Hepatocyte (in vitro differentiated cells): ENCODE data around the gene GDPGP1. TPM values are rescaled to one million over a fixed set of nuclear protein-coding genes. Genes with fewer than 3 reads are reported as not detected.

Source experiments
- DNase-seq: peaks from one replicate; pipeline ENCODE4 v3.0.0-alpha.2; 2016; ENCODE audit warnings: low spot score
- H2AFZ ChIP-seq: fragments of 200-600 bp; sonication (generic); 2 replicates; pipeline ENCODE4 v1.6.0; 2016; ENCODE audit warnings: antibody characterized with exemption, mild to moderate bottlenecking
- H3K27ac ChIP-seq: fragments of 200-600 bp; sonication (generic); 2 replicates; pipeline ENCODE4 v1.5.1; 2016; ENCODE audit warnings: mild to moderate bottlenecking
- H3K27me3 ChIP-seq: fragments of 200-600 bp; sonication (generic); 2 replicates; pipeline ENCODE4 v1.6.1; 2016
- H3K36me3 ChIP-seq: fragments of 200-600 bp; sonication (generic); replicated peaks from 2 replicates; pipeline ENCODE4 v1.5.1; 2016; ENCODE audit warnings: low read depth; ENCODE audit not compliant: insufficient read depth
- H3K4me1 ChIP-seq: fragments of 200-600 bp; sonication (generic); 2 replicates; pipeline ENCODE4 v1.5.1; 2016; ENCODE audit warnings: mild to moderate bottlenecking, moderate library complexity; ENCODE audit not compliant: insufficient read depth
- H3K4me2 ChIP-seq: fragments of 200-600 bp; sonication (generic); 2 replicates; pipeline ENCODE4 v1.6.0; 2016
- H3K4me3 ChIP-seq: fragments of 200-600 bp; sonication (generic); 2 replicates; pipeline ENCODE4 v1.5.1; 2016; ENCODE audit warnings: mild to moderate bottlenecking
- H3K79me2 ChIP-seq: fragments of 200-600 bp; sonication (generic); 2 replicates; pipeline ENCODE4 v1.6.0; 2017; ENCODE audit warnings: mild to moderate bottlenecking
- H3K9me2 ChIP-seq: fragments of 200-600 bp; sonication (generic); replicated peaks from 2 replicates; pipeline ENCODE4 v1.6.0; 2017; ENCODE audit warnings: mild to moderate bottlenecking; ENCODE audit not compliant: insufficient read depth
- H3K9me3 ChIP-seq: fragments of 200-600 bp; sonication (generic); 2 replicates; pipeline ENCODE4 v1.5.1; 2016; ENCODE audit warnings: low read depth, mild to moderate bottlenecking
- H4K20me1 ChIP-seq: fragments of 200-600 bp; sonication (generic); 2 replicates; pipeline ENCODE4 v1.6.0; 2016; ENCODE audit warnings: mild to moderate bottlenecking; ENCODE audit not compliant: insufficient read depth, poor library complexity, severe bottlenecking
- CTCF ChIP-seq: fragments of 200-600 bp; sonication (generic); IDR thresholded peaks from 2 replicates; pipeline ENCODE4 v1.5.1; 2016; ENCODE audit warnings: antibody characterized with exemption, mild to moderate bottlenecking; ENCODE audit not compliant: poor library complexity
- EZH2 ChIP-seq: fragments of 200-600 bp; sonication (generic); IDR thresholded peaks from 2 replicates; pipeline ENCODE4 v1.6.1; 2016; ENCODE audit warnings: antibody characterized with exemption, mild to moderate bottlenecking, borderline replicate concordance
- EZH2phosphoT487 ChIP-seq: fragments of 200-600 bp; sonication (generic); IDR thresholded peaks from one replicate; pipeline ENCODE4 v1.6.1; 2018; ENCODE audit warnings: antibody characterized with exemption, mild to moderate bottlenecking, low read depth, moderate library complexity; ENCODE audit not compliant: unreplicated experiment, severe bottlenecking
- WGBS: methylation state at CpG from one replicate; pipeline ENCODE4 v1.1.6; 2016; ENCODE audit warnings: low lambda C conversion rate; ENCODE audit errors: missing lambda C conversion rate; 5-methylcytosine and 5-hydroxymethylcytosine counted together
- polyA plus RNA-seq: library from polyadenylated mRNA; unstranded; fragments of >200 nt; fragmentation: Nextera tagmentation; extraction: Ambion mirVana; gene quantifications from 2 replicates; pipeline ENCODE4 v1.2.1, GENCODE V29; 2016
- total RNA-seq: library from RNA; depleted of rRNA; stranded (reverse); fragments of >200 nt; gene quantifications from 2 replicates; pipeline ENCODE4 v1.2.3, GENCODE V29; 2014

The GDPGP1 gene
- total and polyA plus RNA-seq, 2 experiments from 2014 or later, result 0.56 to 6.8 TPM

- H2AFZ ChIP-seq, result no peak overlapping the region
- H3K9me2 ChIP-seq, result no peaks in the 10 kb centered on the region
- no peaks in the 10 kb centered on the region for H3K27me3 ChIP-seq
- peaks cover 39% of the 10 kb centered on the region for H3K79me2 ChIP-seq
- peak; percentile 13 for DNase-seq
- H3K4me2 ChIP-seq, result no peak overlapping the region
- H3K36me3 ChIP-seq, result no peaks in the 10 kb centered on the region
- H3K27ac ChIP-seq, result no peak overlapping the region
- no peak overlapping the region for H3K4me3 ChIP-seq
- H4K20me1 ChIP-seq, result no peaks in the 10 kb centered on the region
- 77% methylated on average over 8 of the region's 8 CpGs for whole genome bisulfite sequencing
- H3K4me1 ChIP-seq, result peaks cover 40% of the 10 kb centered on the region
- no peak for TF ChIP-seq CTCF
- no peak for TF ChIP-seq EZH2phosphoT487
- TF ChIP-seq EZH2, result no peak
- H3K9me3 ChIP-seq, result no peaks in the 10 kb centered on the region
These were observed 44.9 kb upstream of the GDPGP1 start for GRCh38 chr15:90188914-90189748.

- peak; percentile 2 for DNase-seq
- peaks cover 35% of the 10 kb centered on the region for H3K4me1 ChIP-seq
- peak overlapping the region; percentile 31 for H3K27ac ChIP-seq
- H3K4me2 ChIP-seq, result no peak overlapping the region
- no peak for TF ChIP-seq EZH2phosphoT487
- TF ChIP-seq EZH2, result no peak
- no peak for TF ChIP-seq CTCF
- no peaks in the 10 kb centered on the region for H3K9me3 ChIP-seq
- H2AFZ ChIP-seq, result no peak overlapping the region
- no peaks in the 10 kb centered on the region for H3K9me2 ChIP-seq
- WGBS, result 91% methylated on average over 10 of the region's 10 CpGs
- no peaks in the 10 kb centered on the region for H3K36me3 ChIP-seq
- no peaks in the 10 kb centered on the region for H4K20me1 ChIP-seq
- no peak overlapping the region for H3K4me3 ChIP-seq
- H3K27me3 ChIP-seq, result no peaks in the 10 kb centered on the region
- peaks cover 44% of the 10 kb centered on the region for H3K79me2 ChIP-seq
These were observed 44.1 kb upstream of the GDPGP1 start for GRCh38 chr15:90189781-90190467.

- Histone ChIP-seq H3K79me2 (peaks cover 47% of the 10 kb centered on the region), H2AFZ (no peak overlapping the region), H3K4me3 (no peak overlapping the region), H3K36me3 (no peaks in the 10 kb centered on the region), H3K9me2 (no peaks in the 10 kb centered on the region), H4K20me1 (no peaks in the 10 kb centered on the region), H3K27ac (peak overlapping the region; percentile 66), H3K4me1 (peaks cover 27% of the 10 kb centered on the region), H3K27me3 (no peaks in the 10 kb centered on the region), H3K9me3 (no peaks in the 10 kb centered on the region), H3K4me2 (no peak overlapping the region)
- DNase-seq, result no peak
- TF ChIP-seq EZH2 (no peak), CTCF (no peak), EZH2phosphoT487 (no peak)
- WGBS, result 90% methylated on average over 10 of the region's 10 CpGs
These were observed 43.2 kb upstream of the GDPGP1 start for GRCh38 chr15:90190606-90191343.
